NCI-H748 (cell line): ENCODE data around the gene PTPRJ.

ENCODE experiments used
- DNase-seq: peaks from one replicate; lab custom pipeline; 2025; ENCODE audit not compliant: unreplicated experiment; lab: John Stamatoyannopoulos, UW

The PTPRJ gene

DNA sequence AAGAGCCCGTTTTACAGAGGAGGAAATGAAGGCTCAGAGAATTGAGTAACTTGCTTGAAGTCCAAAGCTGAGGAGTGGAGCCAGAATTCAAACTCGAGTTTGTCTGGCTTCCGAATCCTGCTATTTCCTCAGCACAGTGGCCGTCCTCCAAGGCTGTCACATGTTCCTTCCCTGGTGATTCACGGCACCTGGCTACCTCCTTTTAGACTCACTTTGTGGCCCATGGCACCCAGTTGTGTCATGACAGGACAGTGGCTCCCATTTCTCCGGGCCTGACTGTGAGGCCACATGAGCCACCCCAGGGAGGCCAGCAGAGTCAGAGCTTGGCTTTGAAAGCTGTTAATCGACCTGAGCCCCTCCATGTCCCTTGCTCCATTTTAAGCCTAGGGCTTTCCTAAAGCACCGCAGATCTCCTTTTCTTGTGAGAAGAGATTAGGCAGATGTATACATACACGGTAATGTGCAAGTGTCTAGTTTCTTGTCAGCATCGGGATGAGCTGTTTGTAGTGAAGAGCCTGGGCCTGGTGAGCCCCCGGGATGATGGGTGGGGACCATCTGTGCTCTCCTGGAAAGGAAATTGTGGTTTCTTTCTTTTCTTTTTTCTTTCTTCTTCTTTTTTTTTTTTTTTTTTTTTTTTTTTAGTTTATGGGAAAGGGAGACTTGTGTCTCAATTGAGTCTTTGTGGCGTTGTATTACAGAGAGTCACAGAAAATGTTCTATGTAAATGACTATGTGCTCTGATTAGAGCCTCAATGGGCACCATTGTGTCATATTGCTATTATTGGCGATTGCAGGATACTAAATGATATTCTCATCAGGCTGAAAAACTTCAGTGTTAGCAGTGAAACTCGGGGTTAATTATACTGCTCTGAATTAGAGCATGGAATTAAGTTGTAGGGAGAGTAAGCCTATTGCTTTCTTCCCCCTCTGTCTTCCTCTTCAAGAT, 54.8 kb downstream of the PTPRJ start:
- DNase-seq = no peak

- no peak for DNase-seq
Observed at GRCh38 chr11:48036011-48036410, 55.7 kb downstream of the PTPRJ start.

- no peak for DNase-seq
Observed at GRCh38 chr11:48036466-48036865, 56.1 kb downstream of the PTPRJ start.

DNA sequence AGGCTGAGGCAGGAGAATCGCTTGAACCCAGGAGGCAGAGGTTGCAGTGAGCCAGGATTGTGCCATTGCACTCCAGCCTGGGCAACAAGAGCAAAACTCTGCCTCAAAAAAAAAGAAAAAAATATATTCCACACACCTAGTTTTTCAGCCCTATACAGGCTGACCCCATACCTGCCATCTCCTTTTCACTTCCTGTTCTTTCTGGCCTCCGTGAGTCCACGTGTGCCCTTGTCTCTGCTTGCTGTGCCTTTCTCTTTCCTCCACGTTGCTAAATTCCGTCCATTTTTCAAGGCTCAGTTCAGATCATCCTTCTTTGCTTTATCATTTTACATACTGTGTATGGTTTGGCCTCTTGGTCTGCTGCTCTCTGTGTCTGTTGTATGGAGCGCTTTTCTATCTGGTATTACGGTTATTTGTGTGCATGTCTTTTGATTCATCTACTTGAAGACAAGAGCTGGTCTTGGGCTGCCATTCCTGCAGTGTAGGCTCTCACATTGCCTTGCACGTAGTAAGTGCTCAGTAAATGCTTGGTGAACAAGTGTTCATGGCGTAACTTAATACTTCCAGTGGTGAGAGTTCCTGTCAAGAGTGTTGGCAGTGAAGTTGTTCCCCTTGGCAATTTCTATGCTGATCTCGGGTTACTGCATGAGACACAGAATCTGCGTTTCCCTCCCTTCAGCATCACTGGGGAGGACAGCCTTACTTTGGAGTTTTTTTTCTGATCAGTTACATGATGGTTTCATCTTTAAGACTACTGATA, 57.5 kb downstream of the PTPRJ start:
- DNase-seq = no peak

- DNase-seq = no peak
Observed at GRCh38 chr11:48040830-48041444, 60.6 kb downstream of the PTPRJ start.

- DNase-seq = no peak
Observed at GRCh38 chr11:48041877-48042695, 61.7 kb downstream of the PTPRJ start.

DNA sequence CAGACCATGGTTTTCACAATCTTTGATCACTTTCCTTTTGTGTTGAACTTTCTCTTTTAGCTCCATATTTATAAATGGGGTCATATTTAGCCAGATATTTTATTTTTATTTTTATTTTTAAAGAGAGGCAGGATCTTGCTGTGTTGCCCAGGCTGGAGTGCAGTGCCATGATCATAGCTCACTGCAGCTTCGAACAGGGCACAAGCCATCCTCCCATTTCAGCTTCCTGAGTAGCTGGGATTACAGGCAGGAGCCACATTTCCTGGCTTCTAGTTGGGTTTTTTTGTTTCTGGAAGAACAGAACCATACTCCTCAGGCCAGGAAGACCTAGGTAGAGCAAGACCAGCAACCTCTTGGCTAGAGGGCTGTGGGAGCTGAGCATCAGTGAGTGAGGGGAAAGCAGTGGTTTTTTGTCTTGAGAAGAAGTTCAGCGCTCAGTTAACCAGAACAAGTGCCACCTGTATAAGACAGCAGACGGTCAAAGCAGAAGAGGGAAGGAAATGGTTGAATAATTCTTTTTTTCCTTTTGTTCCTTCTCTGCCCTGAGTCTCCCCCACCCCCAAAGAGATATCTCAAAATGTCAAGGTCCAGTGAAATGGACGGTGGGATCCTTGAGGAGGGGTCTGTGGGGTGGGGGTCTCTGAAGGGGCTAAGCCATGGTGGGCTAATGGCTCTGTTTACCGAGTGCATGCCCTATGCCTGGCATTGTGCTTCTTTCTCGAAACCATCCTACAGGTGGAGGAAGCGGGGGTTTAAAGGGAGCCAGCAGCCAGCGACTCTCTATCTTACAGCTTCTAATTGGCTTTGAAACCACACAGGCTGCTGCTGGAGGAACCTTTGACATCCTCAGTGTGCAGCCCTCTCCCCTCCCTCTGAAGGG, 63.0 kb downstream of the PTPRJ start:
- no peak for DNase-seq

GRCh38 chr11:48043991-48044512, 63.7 kb downstream of the PTPRJ start:
- DNase-seq = no peak

GRCh38 chr11:48044577-48044976, 64.2 kb downstream of the PTPRJ start:
- no peak for DNase-seq

DNA sequence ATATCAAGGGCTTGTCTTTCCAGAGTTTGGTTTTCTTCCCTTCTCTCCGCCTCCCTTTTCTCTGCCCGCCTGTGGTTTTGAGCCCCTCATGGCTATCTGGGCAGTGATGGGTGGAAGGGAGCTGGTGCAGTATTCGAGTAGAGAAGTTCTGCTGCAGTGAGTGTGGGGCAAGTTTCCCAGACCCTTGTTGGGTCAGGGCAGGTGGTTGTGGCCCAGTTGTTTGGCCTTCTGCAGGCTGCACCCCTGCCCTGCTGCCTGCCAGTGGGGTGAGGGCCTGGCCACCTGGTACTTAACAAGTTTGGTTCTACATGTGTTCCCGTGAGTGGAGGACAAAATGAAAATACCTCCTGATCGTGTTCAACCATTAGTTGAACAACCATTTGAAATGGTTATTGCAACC, 65.2 kb downstream of the PTPRJ start:
- no peak for DNase-seq

GRCh38 chr11:48047616-48048015, 67.3 kb downstream of the PTPRJ start:
- DNase-seq = no peak

- DNase-seq = no peak
Observed at GRCh38 chr11:48049036-48049435, 68.7 kb downstream of the PTPRJ start.

DNA sequence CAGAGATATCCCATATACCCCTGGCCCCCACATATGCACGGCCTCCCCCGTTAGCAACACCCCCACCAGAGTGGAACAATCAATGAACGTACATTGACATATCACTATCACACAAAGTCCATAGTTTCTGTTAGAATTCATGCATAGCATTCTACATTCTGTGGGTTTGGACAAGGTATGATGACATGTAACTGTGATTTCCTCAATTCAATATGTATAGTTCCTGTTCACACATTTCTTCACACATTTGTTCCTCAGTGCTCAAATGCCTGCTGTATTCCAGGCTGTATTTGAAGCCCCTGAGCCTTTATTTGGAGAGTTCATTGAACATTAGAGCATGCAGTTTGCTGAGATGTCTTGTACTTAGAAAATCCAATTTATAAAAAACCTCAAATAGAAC, 69.9 kb downstream of the PTPRJ start:
- no peak for DNase-seq

- DNase-seq = no peak
Observed at GRCh38 chr11:48051217-48051830, 71.0 kb downstream of the PTPRJ start.

DNA sequence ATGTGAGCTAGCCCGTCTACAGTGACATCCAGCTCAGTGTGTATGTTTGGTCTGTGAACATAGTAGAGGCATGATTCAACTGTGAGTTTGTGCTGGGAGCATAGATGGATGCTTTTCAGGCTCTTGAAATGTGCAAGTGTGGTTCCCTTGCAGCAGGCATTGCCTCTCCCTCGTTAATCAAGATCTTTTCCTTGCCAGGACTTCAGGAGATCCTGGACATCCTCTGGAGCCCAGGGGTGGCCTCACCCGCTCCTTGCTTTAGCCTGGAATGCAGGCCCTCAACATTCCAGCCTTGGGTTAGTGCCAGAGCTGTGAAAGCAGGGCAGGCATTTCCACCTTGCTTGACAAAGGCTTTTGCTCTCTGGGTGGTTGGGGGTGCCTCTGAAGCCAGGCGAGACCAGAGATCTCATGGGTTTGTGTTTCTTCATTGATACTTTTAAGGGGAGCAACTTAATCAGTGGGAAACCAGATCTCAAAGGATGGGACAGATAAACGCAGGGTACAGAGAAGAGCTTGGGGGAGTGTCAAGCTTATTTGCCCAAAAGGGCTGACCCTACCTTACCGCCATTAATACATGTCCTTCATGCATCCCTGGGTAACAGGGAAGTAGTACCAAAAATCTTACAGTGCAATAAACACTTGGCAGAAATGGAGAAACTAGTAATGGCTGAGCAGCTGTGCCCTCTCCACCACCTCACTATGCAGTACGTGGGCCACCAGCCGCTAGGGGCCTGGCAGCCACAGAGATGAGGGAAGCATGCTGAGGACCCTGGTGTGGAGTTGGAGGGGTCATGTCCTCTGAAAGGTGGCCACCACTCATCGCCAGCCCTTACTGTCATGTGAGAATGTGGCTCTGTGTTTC, 72.1 kb downstream of the PTPRJ start:
- no peak for DNase-seq

DNA sequence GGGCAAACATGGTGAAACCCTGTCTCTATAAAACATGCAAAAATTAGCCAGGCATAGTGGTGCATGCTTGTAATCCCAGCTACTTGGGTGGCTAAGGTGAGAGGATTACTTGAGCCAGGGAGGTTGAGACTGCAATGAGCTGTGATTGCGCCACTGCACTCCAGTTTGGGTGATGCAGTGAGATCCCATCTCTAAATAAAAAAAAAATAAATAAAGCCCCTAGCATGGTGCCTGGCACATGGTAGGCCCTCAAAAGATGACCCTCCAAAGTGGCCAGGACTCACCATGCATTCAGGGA, 74.6 kb downstream of the PTPRJ start:
- DNase-seq = no peak

GRCh38 chr11:48055292-48056132, 75.2 kb downstream of the PTPRJ start:
- DNase-seq = peak; percentile 17
